NCI-H146 treated with DMSO at 0.1 percent for 48 hours (cell line): ENCODE measurements around the gene ST3GAL3.

Experiments
- DNase-seq: peaks from one replicate; lab custom pipeline; 2025; ENCODE audit not compliant: unreplicated experiment; lab: John Stamatoyannopoulos, UW

Gene ST3GAL3

GRCh38 chr1:43908226-43908625 is 200.9 kb downstream of the ST3GAL3 start:
- no peak for DNase-seq

- no peak for DNase-seq
These were observed 201.5 kb downstream of the ST3GAL3 start for GRCh38 chr1:43908858-43909257.

- DNase-seq: no peak
These were observed 203.0 kb downstream of the ST3GAL3 start for GRCh38 chr1:43910343-43910742.

- no peak for DNase-seq
These were observed 205.3 kb downstream of the ST3GAL3 start for GRCh38 chr1:43912607-43913006.

GRCh38 chr1:43913051-43913501 is 205.7 kb downstream of the ST3GAL3 start:
- DNase-seq: no peak

GRCh38 chr1:43913666-43914360 is 206.5 kb downstream of the ST3GAL3 start:
- no peak for DNase-seq

GRCh38 chr1:43914576-43915525 is 207.5 kb downstream of the ST3GAL3 start:
- DNase-seq: no peak

GRCh38 chr1:43919906-43920305 is 212.6 kb downstream of the ST3GAL3 start:
- no peak for DNase-seq

GRCh38 chr1:43921022-43921421 is 213.7 kb downstream of the ST3GAL3 start:
- no peak for DNase-seq

- no peak for DNase-seq
These were observed 217.2 kb downstream of the ST3GAL3 start for GRCh38 chr1:43924516-43924915.

GRCh38 chr1:43925846-43926245 is 218.5 kb downstream of the ST3GAL3 start:
- no peak for DNase-seq

GRCh38 chr1:43930168-43930948 is 223.0 kb downstream of the ST3GAL3 start:
- no peak for DNase-seq

GRCh38 chr1:43930949-43931275 is 223.6 kb downstream of the ST3GAL3 start:
- DNase-seq: no peak

GRCh38 chr1:43931711-43932660 is 224.7 kb downstream of the ST3GAL3 start:
- no peak for DNase-seq

- peak; percentile 33 for DNase-seq
These were observed 225.6 kb downstream of the ST3GAL3 start for GRCh38 chr1:43932786-43933385.

GRCh38 chr1:43933386-43934100 is 226.2 kb downstream of the ST3GAL3 start, which contains the start of gene ARTN:
Gene ARTN (plus strand): TSS chr1:43933801. CDS start chr1:43935657, 1,856 bp downstream.
- peak; percentile 26 for DNase-seq

GRCh38 chr1:43934101-43934985 is 227.0 kb downstream of the ST3GAL3 start:
- DNase-seq: peak; percentile 23

- no peak for DNase-seq
These were observed 227.6 kb downstream of the ST3GAL3 start for GRCh38 chr1:43934986-43935324.
